IMR-90 (cell line): ENCODE measurements around the gene APPBP2. TPM values are rescaled to one million over a fixed set of nuclear protein-coding genes. Genes with fewer than 3 reads are reported as not detected.
"Not testable (repeated sequence)": the region's sequence is repeated elsewhere in the genome, so short reads cannot be mapped to it uniquely, and the experiment has no call there.

Source experiments
- ATAC-seq: fragments of 200-7000 bp; cut with Tn5 transposase; 2 replicates; pipeline ENCODE4 v1.9.1; 2020; ENCODE audit warnings: low read depth, mild to moderate bottlenecking, moderate library complexity
- BruUV-seq: library from RNA; stranded (reverse); fragments of 400-500 nt; replicated peaks from 2 replicates; lab custom pipeline; 2021; lab: Mats Ljungman, UMichigan
- CTCF ChIA-PET: fragments of 300-600 bp; formaldehyde crosslinking; extraction: SDS; loops from one replicate; lab custom pipeline; 2021; ENCODE audit warnings: antibody characterized with exemption; lab: Yijun Ruan, JAX
- POLR2A ChIA-PET: fragments of 300-600 bp; sonication (Branson Sonifier 250); formaldehyde crosslinking; loops from one replicate; lab custom pipeline; 2022; ENCODE audit warnings: antibody characterized with exemption; ENCODE audit not compliant: unreplicated experiment; lab: Charles Lee
- DNase-seq: peaks from one replicate; pipeline ENCODE4 v3.0.0; 2013
- H2AFZ ChIP-seq: replicated peaks from 2 replicates; pipeline ENCODE3; 2013; ENCODE audit warnings: low read length, mild to moderate bottlenecking; ENCODE audit not compliant: poor library complexity
- H2AK5ac ChIP-seq: 2 replicates; pipeline ENCODE4 v1.6.1; 2013; ENCODE audit warnings: low read depth, low read length, inconsistent platforms
- H2AK9ac ChIP-seq: replicated peaks from 2 replicates; pipeline ENCODE3; 2013; ENCODE audit warnings: mild to moderate bottlenecking, low read depth, low read length, moderate library complexity; ENCODE audit not compliant: poor library complexity
- H2BK120ac ChIP-seq: 2 replicates; pipeline ENCODE4 v1.6.1; 2013; ENCODE audit warnings: low read depth, low read length, inconsistent platforms
- H2BK15ac ChIP-seq: 3 replicates; pipeline ENCODE4 v1.6.1; 2013; ENCODE audit warnings: low read depth, low read length, inconsistent platforms
- H2BK20ac ChIP-seq: 2 replicates; pipeline ENCODE4 v1.6.1; 2013; ENCODE audit warnings: low read depth, mild to moderate bottlenecking, inconsistent platforms, low read length, moderate library complexity
- H2BK5ac ChIP-seq: 2 replicates; pipeline ENCODE4 v1.6.1; 2013; ENCODE audit warnings: mild to moderate bottlenecking, low read depth, low read length, inconsistent platforms; ENCODE audit not compliant: poor library complexity, severe bottlenecking
- H3K14ac ChIP-seq: replicated peaks from 2 replicates; pipeline ENCODE4 v1.6.1; 2013; ENCODE audit warnings: low read depth, low read length, inconsistent platforms
- H3K18ac ChIP-seq: 2 replicates; pipeline ENCODE4 v1.6.1; 2013; ENCODE audit warnings: low read depth, low read length, control low read depth
- H3K23ac ChIP-seq: 2 replicates; pipeline ENCODE4 v1.6.1; 2013; ENCODE audit warnings: low read depth, low read length, inconsistent platforms
- H3K27ac ChIP-seq: 2 replicates; pipeline ENCODE4 v1.5.1; 2013; ENCODE audit warnings: mild to moderate bottlenecking, control low read depth, low read length; ENCODE audit not compliant: insufficient read depth
- H3K27me3 ChIP-seq: 2 replicates; pipeline ENCODE4 v1.6.1; 2013; ENCODE audit warnings: low read length; ENCODE audit not compliant: control insufficient read depth, insufficient read depth
- H3K36me3 ChIP-seq: 2 replicates; pipeline ENCODE4 v1.6.1; 2013; ENCODE audit warnings: low read length, mixed read lengths; ENCODE audit not compliant: control insufficient read depth, insufficient read depth
- H3K4ac ChIP-seq: 2 replicates; pipeline ENCODE4 v1.6.1; 2013; ENCODE audit warnings: low read depth, low read length, inconsistent platforms
- H3K4me1 ChIP-seq: 2 replicates; pipeline ENCODE4 v1.6.1; 2013; ENCODE audit warnings: low read length, mixed read lengths; ENCODE audit not compliant: control insufficient read depth, insufficient read depth
- H3K4me2 ChIP-seq: 2 replicates; pipeline ENCODE4 v1.6.1; 2013; ENCODE audit warnings: low read depth, mild to moderate bottlenecking, control low read depth, low read length, moderate library complexity
- H3K4me3 ChIP-seq: 2 replicates; pipeline ENCODE4 v1.5.1; 2013; ENCODE audit warnings: low read depth, mild to moderate bottlenecking, control low read depth, low read length, moderate library complexity; ENCODE audit not compliant: insufficient read depth
- H3K56ac ChIP-seq: 2 replicates; pipeline ENCODE4 v1.6.1; 2013; ENCODE audit warnings: low read length, inconsistent platforms; ENCODE audit not compliant: insufficient read depth; ENCODE audit errors: extremely low read depth
- H3K79me1 ChIP-seq, 2 experiments: 2 replicates each; pipeline ENCODE4 v1.6.1; 2013; ENCODE audit warnings: low read length in 2 of 2, inconsistent platforms in 1 of 2, low read depth in 1 of 2
- H3K9ac ChIP-seq: 2 replicates; pipeline ENCODE4 v1.6.1; 2013; ENCODE audit warnings: low read depth, low read length, control low read depth
- H3K9me1 ChIP-seq: 2 replicates; pipeline ENCODE4 v1.6.1; 2013; ENCODE audit warnings: low read length, inconsistent platforms; ENCODE audit not compliant: insufficient read depth
- H3K9me3 ChIP-seq: 2 replicates; pipeline ENCODE4 v1.6.1; 2013; ENCODE audit warnings: low read length; ENCODE audit not compliant: control insufficient read depth, insufficient read depth
- H4K20me1 ChIP-seq: 2 replicates; pipeline ENCODE4 v1.6.1; 2013; ENCODE audit warnings: low read length, inconsistent platforms; ENCODE audit not compliant: insufficient read depth
- H4K5ac ChIP-seq: 2 replicates; pipeline ENCODE4 v1.6.1; 2013; ENCODE audit warnings: mild to moderate bottlenecking, low read depth, low read length, control low read depth
- H4K8ac ChIP-seq, 2 experiments: 2 replicates each; pipeline ENCODE4 v1.6.1; 2013; ENCODE audit warnings: low read depth in 2 of 2, low read length in 2 of 2, control low read depth in 1 of 2, inconsistent platforms in 1 of 2
- H4K91ac ChIP-seq: 2 replicates; pipeline ENCODE4 v1.6.1; 2013; ENCODE audit warnings: low read depth, low read length, inconsistent platforms; ENCODE audit not compliant: insufficient read depth
- CEBPB ChIP-seq: IDR thresholded peaks from 2 replicates; pipeline ENCODE4 v1.6.1; 2012; ENCODE audit warnings: low read depth, low read length, improper control_type of control experiment
- RAD21 ChIP-seq: IDR thresholded peaks from 2 replicates; pipeline ENCODE4 v1.6.1; 2012; ENCODE audit warnings: low read length, improper control_type of control experiment
- RCOR1 ChIP-seq: IDR thresholded peaks from 2 replicates; pipeline ENCODE4 v1.6.1; 2012; ENCODE audit warnings: mild to moderate bottlenecking, low read length, improper control_type of control experiment; ENCODE audit not compliant: insufficient replicate concordance
- WGBS, 2 experiments: methylation state at CpG; one replicate each; pipeline versions ENCODE4 v1.1.5 to v1.1.7; 2013; ENCODE audit warnings: missing lambda C conversion rate in 2 of 2; ENCODE audit not compliant: insufficient read length in 1 of 2; ENCODE audit errors: extremely low coverage in 2 of 2; 5-methylcytosine and 5-hydroxymethylcytosine counted together
- dilution Hi-C: fragments of 300-500 bp; cut with HindIII; formaldehyde crosslinking; loops from one replicate; pipeline ENCODE4 v1.14.3; 2018; ENCODE audit warnings: low sequenced_read_pairs; ENCODE audit not compliant: unreplicated experiment
- in situ Hi-C: fragments of 300-500 bp; cut with MboI; formaldehyde crosslinking; loops from 3 replicates; pipeline ENCODE4 v1.14.3; 2019; ENCODE audit warnings: low sequenced_read_pairs, inconsistent platforms, mixed read lengths
- intact Hi-C: fragments of 100-400 bp; cut with micrococcal nuclease; formaldehyde crosslinking; loops from 2 replicates; pipeline ENCODE4 v1.10.0; 2022
- polyA plus RNA-seq, 3 experiments: library from polyadenylated mRNA; depleted of rRNA; stranded (reverse); fragments of >200 nt; gene quantifications; 2 replicates each; pipeline ENCODE4 v1.2.3, GENCODE V29; 2012; ENCODE audit warnings: low replicate concordance in 1 of 3
- total RNA-seq: library from RNA; depleted of rRNA; stranded (reverse); fragments of >200 nt; gene quantifications from 2 replicates; pipeline ENCODE4 v1.2.3, GENCODE V29; 2012
- TF ChIP-seq, protein P1 (sequence below): fragments of 150-350 bp; IDR thresholded peaks from 2 replicates; pipeline ENCODE4 v1.6.1; 2016; ENCODE audit warnings: low read depth, mild to moderate bottlenecking, low read length, moderate library complexity, borderline replicate concordance

The APPBP2 gene
- total and polyA plus RNA-seq, 2 of the 4 experiments (the other 2 are of a cell fraction), result 12.3 to 93.9 TPM

DNA sequence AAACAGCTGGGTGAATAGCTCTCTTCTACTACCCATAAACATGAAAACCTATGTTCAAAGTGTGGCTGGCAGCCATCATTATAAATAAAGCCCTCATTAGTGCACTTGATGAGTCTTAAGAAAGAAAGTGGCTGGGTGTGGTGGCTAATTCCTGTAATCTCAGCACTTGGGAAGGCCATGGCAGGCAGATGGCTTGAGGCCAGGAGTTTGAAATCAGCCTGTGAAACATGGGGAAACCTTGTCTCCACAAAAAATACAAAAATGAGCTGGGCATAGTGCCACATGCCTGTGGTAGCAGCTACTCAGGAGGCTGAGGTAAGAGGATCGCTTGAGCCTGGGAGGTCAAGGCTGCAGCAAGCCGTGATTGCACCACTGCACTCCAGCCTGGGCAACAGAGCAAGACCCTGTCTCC is 28.3 kb upstream of the APPBP2 start:
- no peak overlapping the region for H3K9ac ChIP-seq
- H2BK120ac ChIP-seq, result no peak overlapping the region
- H4K91ac ChIP-seq, result no peak overlapping the region
- BruUV-seq, result no TSS peak
- H3K9me1 ChIP-seq, result no peaks in the 10 kb centered on the region
- H3K4me2 ChIP-seq, result no peak overlapping the region
- H4K20me1 ChIP-seq, result no peaks in the 10 kb centered on the region
- ChIA-PET POLR2A (interaction anchor here (0.6 to 0.8 kb wide), 2 partner anchors 28 to 62 kb away, joined by 3 to 9 read pairs; partner anchors contain the start of gene APPBP2), CTCF (interaction anchor here (0.9 kb wide), 1 partner anchor 167 kb away, joined by 3 read pairs; no protein-coding TSS in a partner anchor)
- H2AK5ac ChIP-seq, result no peak overlapping the region
- no peak overlapping the region for H3K56ac ChIP-seq
- no peak overlapping the region for H2AK9ac ChIP-seq
- H3K27me3 ChIP-seq, result no peaks in the 10 kb centered on the region
- H3K4ac ChIP-seq, result no peak overlapping the region
- H2BK15ac ChIP-seq, result no peak overlapping the region
- H3K79me1 ChIP-seq, result no peaks in the 10 kb centered on the region
- H4K5ac ChIP-seq, result no peak overlapping the region
- H3K9me3 ChIP-seq, result peaks cover 4% of the 10 kb centered on the region
- H3K14ac ChIP-seq, result no peak overlapping the region
- in situ Hi-C loops, result no loop called here
- H3K18ac ChIP-seq, result no peak overlapping the region
- H3K36me3 ChIP-seq, result no peaks in the 10 kb centered on the region
- H4K8ac ChIP-seq, result no peak overlapping the region
- H2AFZ ChIP-seq, result no peak overlapping the region
- intact Hi-C loops, result no loop called here
- WGBS, 2 experiments, result no CpG with 5 or more reads among the region's 2 CpGs
- H3K4me1 ChIP-seq, result peaks cover under 1% of the 10 kb centered on the region
- H3K27ac ChIP-seq, result no peak overlapping the region
- peak; percentile 55 for TF ChIP-seq CEBPB
- TF ChIP-seq, protein P1, sequence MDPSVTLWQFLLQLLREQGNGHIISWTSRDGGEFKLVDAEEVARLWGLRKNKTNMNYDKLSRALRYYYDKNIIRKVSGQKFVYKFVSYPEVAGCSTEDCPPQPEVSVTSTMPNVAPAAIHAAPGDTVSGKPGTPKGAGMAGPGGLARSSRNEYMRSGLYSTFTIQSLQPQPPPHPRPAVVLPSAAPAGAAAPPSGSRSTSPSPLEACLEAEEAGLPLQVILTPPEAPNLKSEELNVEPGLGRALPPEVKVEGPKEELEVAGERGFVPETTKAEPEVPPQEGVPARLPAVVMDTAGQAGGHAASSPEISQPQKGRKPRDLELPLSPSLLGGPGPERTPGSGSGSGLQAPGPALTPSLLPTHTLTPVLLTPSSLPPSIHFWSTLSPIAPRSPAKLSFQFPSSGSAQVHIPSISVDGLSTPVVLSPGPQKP, result no peak
- TF ChIP-seq RCOR1, result peak; percentile 76
- TF ChIP-seq RAD21, result no peak
- H3K23ac ChIP-seq, result no peak overlapping the region
- DNase-seq (peak; percentile 85), ATAC-seq (peak; percentile 65)
- dilution Hi-C loops, result no loop called here
- H3K4me3 ChIP-seq, result no peak overlapping the region
- no peak overlapping the region for H2BK5ac ChIP-seq
- H2BK20ac ChIP-seq, result no peak overlapping the region

DNA sequence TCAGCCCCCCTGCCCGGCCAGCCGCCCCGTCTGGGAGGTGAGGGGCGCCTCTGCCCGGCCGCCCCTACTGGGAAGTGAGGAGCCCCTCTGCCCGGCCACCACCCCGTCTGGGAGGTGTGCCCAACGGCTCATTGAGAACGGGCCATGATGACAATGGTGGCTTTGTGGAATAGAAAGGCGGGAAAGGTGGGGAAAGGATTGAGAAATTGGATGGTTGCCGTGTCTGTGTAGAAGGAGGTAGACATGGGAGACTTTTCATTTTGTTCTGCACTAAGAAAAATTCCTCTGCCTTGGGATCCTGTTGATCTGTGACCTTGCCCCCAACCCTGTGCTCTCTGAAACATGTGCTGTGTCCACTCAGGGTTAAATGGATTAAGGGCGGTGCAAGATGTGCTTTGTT is 26.2 kb upstream of the APPBP2 start:
- intact Hi-C loops, H4K5ac ChIP-seq, H3K27me3 ChIP-seq, H2BK15ac ChIP-seq, H3K9ac ChIP-seq, H2BK20ac ChIP-seq, CTCF ChIA-PET, H2BK5ac ChIP-seq, H3K4ac ChIP-seq, H3K23ac ChIP-seq, H3K27ac ChIP-seq, H3K56ac ChIP-seq, H2BK120ac ChIP-seq, H3K4me2 ChIP-seq, H4K8ac ChIP-seq, BruUV-seq, H3K4me3 ChIP-seq, in situ Hi-C loops, H3K9me3 ChIP-seq, H3K9me1 ChIP-seq, DNase-seq, H2AK9ac ChIP-seq, H4K20me1 ChIP-seq, H2AK5ac ChIP-seq, H3K18ac ChIP-seq, H3K14ac ChIP-seq, H4K91ac ChIP-seq, H3K4me1 ChIP-seq, H3K79me1 ChIP-seq, dilution Hi-C loops, POLR2A ChIA-PET, H2AFZ ChIP-seq, H3K36me3 ChIP-seq, ATAC-seq: not testable (repeated sequence)
- WGBS, 2 experiments, result 80% methylated on average over 2 of the region's 13 CpGs; no CpG with 5 or more reads in 1 of the 2 experiments
